GM13976 (cell line): Measurements from ENCODE around the gene PAQR9.
"Not testable (repeated sequence)": the region's sequence is repeated elsewhere in the genome, so short reads cannot be mapped to it uniquely, and the experiment has no call there.

Experiments
- DNase-seq: peaks from one replicate; pipeline ENCODE4 v3.0.0; 2012; ENCODE audit warnings: low spot score
- in situ Hi-C: fragments of 300-500 bp; cut with MboI; formaldehyde crosslinking; loops from one replicate; pipeline ENCODE4 v1.12.0; 2022; ENCODE audit warnings: low sequenced_read_pairs, mixed read lengths, inconsistent platforms; ENCODE audit not compliant: unreplicated experiment
- TF ChIP-seq, protein P1 (sequence below): IDR thresholded peaks from 2 replicates; pipeline ENCODE4 v1.5.1; 2012; ENCODE audit warnings: borderline replicate concordance, mild to moderate bottlenecking; ENCODE audit not compliant: insufficient read depth; ENCODE audit errors: extremely low read depth, missing control alignments, control extremely low read depth

PAQR9 gene

DNA sequence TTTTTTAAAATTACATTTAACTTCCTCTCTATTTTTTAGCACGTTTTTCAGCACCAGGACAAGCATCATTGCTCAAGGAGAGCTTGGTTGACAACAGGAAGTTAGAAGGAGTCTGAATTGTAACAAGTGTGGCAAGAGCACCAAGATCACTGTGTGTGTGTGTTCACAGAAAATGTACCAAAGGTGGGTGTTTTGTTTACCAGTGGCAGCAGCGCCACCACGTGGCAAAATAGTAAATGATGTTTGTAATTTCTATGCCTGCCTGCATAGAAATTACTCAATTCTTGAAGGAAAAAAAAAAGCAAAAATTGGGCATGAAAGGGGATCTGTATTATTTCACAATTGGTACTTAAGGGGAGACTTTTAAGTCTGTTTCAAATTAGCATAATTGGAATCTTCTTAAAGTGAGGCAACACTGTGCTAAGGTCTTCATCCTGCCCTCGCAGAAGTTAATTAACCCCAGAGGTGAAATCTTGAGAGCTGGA, 30.5 kb upstream of the PAQR9 start:
- in situ Hi-C loops, result loop anchor here (10.0 kb wide), 2 partner anchors 159 to 419 kb away; partner anchors contain the start of gene ATR
- TF ChIP-seq, protein P1, sequence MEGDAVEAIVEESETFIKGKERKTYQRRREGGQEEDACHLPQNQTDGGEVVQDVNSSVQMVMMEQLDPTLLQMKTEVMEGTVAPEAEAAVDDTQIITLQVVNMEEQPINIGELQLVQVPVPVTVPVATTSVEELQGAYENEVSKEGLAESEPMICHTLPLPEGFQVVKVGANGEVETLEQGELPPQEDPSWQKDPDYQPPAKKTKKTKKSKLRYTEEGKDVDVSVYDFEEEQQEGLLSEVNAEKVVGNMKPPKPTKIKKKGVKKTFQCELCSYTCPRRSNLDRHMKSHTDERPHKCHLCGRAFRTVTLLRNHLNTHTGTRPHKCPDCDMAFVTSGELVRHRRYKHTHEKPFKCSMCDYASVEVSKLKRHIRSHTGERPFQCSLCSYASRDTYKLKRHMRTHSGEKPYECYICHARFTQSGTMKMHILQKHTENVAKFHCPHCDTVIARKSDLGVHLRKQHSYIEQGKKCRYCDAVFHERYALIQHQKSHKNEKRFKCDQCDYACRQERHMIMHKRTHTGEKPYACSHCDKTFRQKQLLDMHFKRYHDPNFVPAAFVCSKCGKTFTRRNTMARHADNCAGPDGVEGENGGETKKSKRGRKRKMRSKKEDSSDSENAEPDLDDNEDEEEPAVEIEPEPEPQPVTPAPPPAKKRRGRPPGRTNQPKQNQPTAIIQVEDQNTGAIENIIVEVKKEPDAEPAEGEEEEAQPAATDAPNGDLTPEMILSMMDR, result peak; percentile 78
- peak; percentile 74 for DNase-seq

DNA sequence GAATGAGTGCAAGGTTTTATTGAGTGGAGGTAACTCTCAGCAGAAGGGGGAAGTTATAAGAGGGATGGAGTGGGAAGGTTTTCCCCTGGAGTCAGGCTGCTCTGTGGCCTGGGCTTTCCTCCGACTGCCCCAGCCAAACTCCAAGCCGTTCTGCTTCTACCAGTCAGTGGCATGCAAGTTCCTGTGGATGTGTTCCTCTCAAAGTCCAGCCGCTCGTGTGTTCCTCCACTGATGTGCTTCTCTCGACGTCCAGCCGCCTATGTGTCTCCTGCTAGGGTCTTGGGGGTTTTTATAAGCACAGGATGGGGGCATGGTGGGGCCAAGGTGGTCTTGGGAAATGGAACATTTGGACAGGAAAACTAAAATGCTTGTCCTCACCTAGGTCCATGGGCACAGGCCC, 28.8 kb upstream of the PAQR9 start:
- in situ Hi-C loops, result loop anchor here (10.0 kb wide), 2 partner anchors 158 to 418 kb away; partner anchors contain the start of gene ATR
- DNase-seq, result no peak
- TF ChIP-seq, protein P1, result no peak

DNA sequence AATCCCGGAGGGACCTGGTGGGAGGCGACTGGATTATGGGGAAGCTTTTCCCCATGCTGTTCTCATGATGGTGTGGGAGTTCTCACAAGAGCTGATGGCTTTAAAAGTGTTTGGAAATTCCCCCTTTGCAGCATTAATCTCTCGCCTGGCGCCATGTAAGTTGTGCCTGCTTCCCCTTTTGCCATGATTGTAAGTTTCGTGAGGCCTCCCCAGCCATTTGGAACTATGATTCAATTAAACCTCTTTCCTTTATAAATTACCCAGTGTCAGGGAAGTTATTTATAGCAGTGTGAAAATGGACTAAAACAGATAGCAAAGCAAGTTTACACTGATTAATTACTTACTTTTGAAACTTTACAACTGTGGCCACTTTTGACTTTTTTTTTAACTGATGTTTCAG, 27.2 kb upstream of the PAQR9 start:
- no peak for DNase-seq
- TF ChIP-seq, protein P1, result no peak
- in situ Hi-C loops, result loop anchor here (10.0 kb wide), 2 partner anchors 156 to 416 kb away; partner anchors contain the start of gene ATR

DNA sequence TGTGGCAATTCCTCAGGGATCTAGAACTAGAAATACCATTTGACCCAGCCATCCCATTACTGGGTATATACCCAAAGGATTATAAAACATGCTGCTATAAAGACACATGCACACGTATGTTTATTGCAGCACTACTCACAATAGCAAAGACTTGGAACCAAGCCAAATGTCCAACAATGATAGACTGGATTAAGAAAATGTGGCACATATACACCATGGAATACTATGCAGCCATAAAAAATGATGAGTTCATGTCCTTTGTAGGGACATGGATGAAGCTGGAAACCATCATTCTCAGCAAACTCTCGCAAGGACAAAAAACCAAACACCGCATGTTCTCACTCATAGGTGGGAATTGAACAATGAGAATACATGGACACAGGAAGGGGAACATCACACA, 25.4 kb upstream of the PAQR9 start:
- DNase-seq, in situ Hi-C loops: not testable (repeated sequence)

DNA sequence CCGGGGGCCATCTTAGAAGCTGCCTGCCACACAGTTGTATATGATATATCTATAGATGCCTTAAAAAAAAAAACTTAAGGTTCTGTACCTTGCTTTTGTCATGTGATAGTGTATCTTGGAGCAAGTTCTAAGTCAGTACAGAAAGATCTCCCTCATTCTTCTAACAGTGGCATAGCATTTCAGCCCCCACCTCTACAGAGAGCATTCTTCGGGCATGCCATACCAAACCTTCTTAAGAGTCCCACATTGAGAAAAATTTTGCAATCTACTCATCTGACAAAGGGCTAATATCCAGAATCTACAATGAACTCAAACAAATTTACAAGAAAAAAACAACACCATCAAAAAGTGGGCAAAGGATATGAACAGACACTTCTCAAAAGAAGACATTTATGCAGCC, 24.7 kb upstream of the PAQR9 start:
- DNase-seq, in situ Hi-C loops: not testable (repeated sequence)

DNA sequence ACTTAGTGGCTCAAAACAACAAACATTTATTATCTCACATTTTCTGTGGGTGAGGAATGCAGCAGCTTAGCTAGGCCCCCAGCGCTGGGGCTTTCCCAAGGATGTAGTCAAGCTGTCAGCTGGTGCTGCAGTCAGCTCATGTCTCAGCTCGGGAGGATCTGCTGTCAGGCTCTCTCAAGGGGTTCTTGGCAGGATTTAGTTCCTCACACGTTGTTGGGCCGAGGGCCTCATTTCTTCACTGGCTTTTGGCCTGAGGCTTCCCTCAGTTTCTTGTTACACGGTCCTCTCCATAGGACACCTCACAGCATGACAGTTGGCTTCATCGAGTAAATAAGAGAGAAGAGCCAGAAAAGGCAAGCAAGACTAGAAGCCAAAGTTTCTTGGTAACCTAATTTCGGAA, 24.2 kb upstream of the PAQR9 start:
- TF ChIP-seq, protein P1, result no peak
- peak; percentile 47 for DNase-seq
- in situ Hi-C loops, result no loop called here

DNA sequence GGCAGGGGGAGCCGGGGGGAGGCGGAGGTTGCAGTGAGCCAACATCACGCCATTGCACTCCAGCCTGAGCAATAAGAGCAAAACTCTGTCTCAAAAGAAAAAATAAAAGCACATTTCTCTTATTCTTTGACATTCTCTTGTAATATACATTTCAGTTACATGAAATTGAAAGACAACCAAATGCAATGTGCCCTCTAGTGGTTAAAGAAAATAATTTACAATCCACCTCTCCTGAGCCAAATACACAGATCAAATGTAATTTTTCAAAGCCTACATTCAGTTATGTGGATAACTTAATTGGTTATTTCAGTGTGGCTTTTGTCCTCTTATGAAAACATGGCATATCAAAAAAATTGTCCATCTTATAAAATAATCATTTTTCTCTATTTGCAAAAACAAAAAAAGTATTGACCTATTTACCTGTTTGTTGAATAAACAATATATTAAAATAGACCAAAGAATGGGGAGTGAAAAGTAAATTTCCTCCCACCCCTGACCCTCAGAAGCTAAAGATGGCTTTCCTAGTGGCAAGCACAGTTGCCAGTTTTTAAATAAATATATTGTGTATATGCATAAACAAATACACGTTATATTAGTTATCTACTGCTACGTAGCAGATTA, 23.7 kb upstream of the PAQR9 start:
- TF ChIP-seq, protein P1, result peak; percentile 48

More for the DNA sequence above, 23.7 kb upstream of the PAQR9 start:
- in situ Hi-C loops, result no loop called here
- DNase-seq, result peak; percentile 49
